LoVo (cell line): Measurements from ENCODE around the gene RAB11FIP3.

ENCODE experiments used
- DNase-seq: peaks from one replicate; pipeline ENCODE4 v3.0.0-alpha.2; 2016; ENCODE audit warnings: low spot score

Gene RAB11FIP3

DNA sequence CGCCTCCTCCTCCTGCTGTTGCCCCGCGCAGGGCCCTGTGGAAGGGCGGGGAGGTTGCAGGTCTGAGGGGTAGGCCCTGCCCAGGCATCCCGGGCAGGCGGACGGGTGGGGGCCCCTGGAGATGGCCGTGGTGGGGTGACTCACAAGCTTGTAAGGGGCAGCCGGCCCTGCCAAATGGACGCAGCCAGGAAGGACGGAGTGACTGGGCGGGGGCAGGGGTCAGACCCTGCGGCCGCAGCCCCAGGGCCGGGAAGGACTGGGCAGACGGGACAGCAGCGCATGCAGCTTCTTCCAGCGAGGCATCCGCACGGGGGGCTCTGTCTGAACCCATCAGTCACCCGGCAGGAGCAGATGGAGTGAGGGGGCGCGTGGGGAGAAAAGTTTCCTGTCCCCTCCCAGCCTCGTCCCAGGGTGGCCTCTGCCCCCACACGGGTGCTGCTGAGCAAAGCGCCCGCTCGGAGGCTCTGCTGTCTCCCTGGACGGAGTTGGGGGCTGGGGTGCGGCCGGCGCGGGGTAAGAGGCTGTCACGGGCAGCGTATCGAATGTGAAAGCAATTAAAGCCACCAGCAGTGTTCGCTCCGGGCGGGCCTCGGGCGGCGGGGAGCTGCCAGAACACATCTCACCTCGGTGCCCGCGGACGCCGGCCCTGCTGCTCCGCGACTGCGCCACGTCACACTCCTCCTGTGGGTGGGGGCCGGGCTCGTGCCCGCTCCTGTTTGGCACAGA lies 129.4 kb downstream of the RAB11FIP3 start:
- DNase-seq: no peak

GRCh38 chr16:555528-556473 lies 130.4 kb downstream of the RAB11FIP3 start:
- DNase-seq: no peak

DNA sequence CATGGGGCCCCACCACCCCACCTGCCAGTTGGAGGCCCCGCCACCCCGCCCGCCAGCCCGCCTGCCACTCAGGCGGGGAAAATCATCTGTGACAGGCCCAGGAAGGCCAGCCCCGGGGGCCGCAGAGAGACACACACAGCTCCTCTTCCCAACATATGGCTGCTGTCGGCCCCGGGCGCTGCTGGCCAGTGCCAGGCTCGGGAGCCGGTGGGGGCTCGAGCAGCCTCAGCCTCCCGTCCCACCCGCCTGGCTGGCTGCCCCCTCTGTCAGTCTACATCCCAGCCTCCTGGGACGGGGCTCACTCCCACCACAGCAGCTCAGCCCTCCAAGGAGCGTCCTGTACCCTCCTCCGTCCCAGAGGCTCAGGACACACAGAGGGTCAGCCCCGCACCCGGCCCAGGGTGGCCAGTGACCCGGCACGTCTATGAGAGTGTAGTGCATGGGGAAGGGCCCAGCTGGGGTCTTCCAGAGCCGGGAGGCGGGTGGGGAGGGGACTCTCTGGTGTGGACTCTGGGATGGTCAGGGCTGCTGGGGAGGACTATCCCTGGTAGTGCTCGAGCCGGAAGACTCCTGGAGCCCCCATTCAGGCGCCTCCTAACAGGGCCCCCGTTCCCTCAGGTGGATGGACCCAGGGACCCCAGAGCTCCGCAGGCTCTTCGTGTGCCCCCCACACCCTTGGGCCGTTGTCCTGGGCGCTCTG lies 131.2 kb downstream of the RAB11FIP3 start:
- DNase-seq: no peak

- DNase-seq: no peak
Measured at GRCh38 chr16:557463-558297, 132.2 kb downstream of the RAB11FIP3 start.

DNA sequence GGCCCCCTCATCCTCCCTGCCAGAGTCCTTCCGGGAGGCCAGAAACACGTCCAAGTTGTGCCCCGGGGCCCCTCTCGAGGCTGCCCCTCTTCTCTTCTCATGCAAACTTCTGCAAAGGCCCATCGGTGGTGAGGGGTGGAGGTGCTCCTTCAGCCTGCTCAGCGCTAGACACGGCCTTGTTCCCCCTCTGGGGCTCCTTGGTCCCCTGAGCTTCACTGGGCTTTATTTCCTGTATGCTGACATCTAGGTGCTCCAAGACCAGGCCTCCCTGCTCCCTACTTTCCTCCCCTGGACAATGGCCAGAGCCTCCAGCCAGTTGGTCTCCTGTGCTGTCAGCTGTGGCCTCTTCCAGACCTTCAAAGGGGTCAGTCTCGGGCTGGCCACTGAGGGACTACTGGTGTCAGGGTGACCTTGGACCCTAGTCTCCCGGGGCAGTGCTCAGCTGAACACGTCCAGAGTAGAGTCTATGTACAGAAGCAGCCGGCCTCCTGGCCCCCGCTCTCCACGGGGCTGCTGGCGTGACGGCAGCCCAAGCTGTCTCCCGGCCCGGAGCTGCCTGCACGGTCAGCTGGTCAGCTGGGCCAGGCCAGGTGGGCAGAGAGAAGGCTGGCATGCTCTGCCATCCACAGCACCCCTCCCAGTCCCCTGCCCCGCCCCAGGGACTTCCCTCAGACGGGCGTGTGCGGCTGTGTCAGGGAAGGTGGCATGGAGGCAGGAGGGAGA lies 133.0 kb downstream of the RAB11FIP3 start:
- DNase-seq: no peak

- DNase-seq: no peak
Measured at GRCh38 chr16:559021-559380, 133.6 kb downstream of the RAB11FIP3 start.

GRCh38 chr16:559411-560203 lies 134.2 kb downstream of the RAB11FIP3 start:
- DNase-seq: no peak

- DNase-seq: no peak
Measured at GRCh38 chr16:560204-560700, 134.8 kb downstream of the RAB11FIP3 start, which contains the start of gene PRR35. PRR35 (plus strand) TSS chr16:560394; CDS start chr16:563295, 2,901 bp downstream.

DNA sequence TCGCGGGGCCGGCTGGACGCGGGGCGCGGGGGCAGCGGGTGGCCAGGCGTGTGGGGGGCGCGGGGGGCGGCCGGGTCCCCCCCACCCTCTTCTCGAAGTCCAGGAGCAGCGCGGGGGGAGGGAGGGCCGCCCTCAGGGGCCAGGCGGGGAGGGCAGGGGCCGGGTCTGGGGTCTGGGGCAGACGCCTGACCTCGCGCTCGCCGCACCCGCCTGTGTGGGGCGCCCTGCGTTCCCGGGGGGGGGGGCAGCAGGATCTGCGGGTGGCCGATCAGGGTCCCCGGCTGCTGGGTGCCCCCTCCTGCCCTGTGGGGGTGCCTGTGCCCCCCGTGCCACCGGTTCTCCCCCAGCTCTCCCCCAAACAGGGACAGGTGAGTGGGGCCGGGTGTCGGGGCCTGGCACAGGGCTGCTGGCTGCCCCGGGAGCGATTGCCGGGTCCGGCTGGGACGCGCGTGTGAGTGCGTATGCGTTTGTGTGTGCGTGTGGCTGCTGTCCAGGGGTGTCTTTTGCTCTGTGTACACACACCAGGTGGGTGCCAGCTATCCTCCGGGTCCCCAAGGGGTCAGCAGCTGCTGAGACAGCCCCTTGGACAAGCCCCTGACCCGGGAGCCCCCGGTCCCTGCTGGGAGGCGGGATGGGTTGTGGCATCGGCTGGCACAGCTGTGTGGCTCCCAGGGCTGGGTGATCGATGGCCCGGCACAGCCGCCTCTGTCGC lies 135.4 kb downstream of the RAB11FIP3 start:
- DNase-seq: no peak

DNA sequence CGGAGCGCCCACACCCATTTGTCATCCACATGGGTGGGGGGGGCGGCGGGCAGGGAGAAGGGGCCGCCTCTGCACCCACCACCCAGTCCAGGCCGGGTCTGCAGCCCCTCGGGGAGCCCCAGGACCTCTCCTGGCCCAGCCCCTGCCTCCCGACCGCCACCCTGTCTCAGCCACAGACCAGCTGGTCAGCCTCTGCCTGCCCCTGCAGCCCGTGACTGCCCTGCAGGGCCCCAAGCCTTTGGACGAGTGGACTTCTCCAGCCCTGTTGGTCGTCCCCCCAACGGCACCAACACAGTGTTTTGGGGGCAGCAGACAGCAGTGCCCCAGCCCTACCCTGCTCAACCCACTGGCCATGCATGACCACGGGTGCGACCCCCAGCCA lies 136.0 kb downstream of the RAB11FIP3 start:
- DNase-seq: no peak

DNA sequence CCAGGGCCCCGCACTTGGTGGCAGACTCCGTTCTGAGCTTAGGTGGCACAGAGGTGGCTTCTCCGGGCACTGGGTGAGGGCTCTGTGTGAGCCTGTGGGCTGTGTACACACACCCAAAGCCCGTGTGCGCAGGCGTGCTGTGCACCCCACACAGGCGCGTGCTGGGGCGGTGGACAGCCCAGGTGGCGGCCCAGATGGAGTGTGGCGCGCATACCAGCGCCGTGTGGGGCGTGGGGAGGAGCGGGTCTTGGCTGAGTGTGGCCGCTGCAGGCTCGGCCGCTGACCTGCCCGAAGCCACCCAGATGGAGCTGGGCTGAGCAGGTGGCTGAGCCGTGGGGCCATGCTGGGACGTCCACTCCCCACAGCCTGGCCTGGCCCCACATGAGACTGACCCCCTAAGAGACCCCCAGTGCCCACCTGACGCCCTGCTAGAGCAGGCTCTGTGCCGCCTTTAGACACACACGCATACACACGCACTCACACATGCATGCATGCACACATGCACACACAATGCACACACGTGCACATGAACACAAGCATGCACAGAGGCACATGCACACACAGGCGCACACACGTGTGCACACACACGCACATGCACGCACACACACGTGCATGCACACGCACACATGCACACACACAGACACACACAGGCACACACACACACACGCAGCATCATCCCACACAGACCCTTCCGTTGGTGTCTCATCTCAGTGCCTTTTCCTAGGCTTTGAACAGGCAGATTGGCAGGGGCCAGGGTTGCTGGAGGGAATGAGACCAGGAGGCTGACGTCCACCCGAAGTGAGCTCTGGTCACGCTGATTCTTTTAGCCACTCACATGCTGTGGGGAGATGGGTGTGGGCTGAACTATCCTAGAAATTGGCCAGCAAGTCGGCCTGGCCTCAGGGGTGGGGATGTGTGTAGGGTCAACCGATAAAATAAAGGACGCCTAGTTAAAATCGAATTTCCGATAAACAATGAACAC lies 136.8 kb downstream of the RAB11FIP3 start:
- no peak for DNase-seq

DNA sequence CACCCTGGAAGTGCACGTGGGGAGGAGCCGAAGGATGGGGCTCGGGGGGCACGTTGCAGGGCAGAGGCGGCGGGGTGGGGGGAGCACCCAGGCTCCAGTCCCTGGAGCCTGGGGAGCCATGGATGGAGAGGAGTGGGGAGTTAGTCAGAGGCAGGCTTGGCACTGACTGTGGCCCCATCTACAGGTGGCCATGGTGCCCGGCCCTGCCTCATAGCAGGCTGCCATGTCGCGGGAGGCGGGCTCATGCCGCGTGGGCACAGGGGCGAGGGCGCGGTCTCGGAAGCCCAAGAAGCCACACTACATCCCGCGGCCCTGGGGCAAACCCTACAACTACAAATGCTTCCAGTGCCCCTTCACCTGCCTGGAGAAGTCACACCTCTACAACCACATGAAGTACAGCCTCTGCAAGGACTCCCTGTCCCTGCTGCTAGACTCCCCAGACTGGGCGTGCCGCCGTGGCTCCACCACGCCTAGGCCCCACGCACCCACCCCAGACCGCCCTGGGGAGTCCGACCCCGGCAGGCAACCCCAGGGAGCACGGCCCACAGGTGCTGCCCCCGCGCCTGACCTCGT lies 137.7 kb downstream of the RAB11FIP3 start:
- DNase-seq: no peak

- no peak for DNase-seq
Measured at GRCh38 chr16:564690-565418, 139.4 kb downstream of the RAB11FIP3 start.

GRCh38 chr16:565419-566330 lies 140.2 kb downstream of the RAB11FIP3 start:
- DNase-seq: no peak

DNA sequence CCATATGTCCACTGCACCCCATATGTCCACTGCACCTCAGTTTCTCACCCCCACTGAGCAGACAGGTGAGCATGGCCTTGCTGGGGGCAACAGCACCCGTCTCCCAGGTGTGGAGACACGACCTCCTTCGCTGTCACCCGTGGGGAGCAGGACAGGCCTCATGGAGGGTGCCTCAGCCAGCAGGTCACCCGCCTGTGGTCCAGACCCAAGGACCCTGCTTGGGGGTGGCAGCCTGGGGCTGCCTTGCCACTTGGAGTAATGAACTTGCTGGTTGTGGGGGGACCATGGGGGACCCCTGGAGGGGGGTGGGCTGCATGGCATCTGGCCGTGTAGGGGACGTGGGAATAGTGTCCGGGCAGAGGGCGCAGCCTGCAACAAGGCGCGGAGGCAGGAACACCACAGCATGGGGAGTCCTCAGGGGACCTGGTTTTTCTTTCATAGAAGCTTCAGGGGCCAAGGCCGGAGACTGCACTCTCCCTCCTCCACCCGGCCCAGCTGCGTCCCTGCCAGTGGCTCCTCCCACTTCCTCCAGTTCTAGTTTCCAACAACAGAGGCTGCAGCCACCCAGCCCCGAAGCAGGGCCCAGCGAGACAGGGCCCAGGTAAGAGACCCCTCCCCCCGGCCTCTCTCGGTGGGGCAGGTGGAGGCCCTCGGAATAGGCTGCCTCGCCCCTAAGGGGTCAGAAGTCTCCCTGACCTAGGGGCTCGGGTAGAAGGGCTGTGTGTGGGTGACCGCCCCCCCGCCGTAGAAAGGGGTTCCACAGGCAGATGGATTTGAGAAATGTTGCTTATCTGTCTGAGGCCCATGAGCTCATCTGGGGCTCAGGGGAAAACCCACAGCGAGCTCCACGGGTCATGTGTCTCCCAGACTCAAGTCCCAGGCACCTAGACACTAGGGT lies 141.3 kb downstream of the RAB11FIP3 start, which contains the start of gene NHLRC4:
Gene NHLRC4 (plus strand): TSS at position 531 of the 898 bp plus-strand sequence. CDS start 1,043 bp downstream, outside the sequence.
- no peak for DNase-seq
